Measurements from ENCODE around the gene TMEM94.
"Not testable (repeated sequence)": the region's sequence is repeated elsewhere in the genome, so short reads cannot be mapped to it uniquely, and the experiment has no call there.

The TMEM94 gene

GRCh38 chr17:75477490-75477862, 21.0 kb downstream of the TMEM94 start:
- not testable (repeated sequence) for DNase-seq

GRCh38 chr17:75478508-75478907, 22.1 kb downstream of the TMEM94 start:
- DNase-seq = no peak

GRCh38 chr17:75480281-75480680, 23.8 kb downstream of the TMEM94 start:
- DNase-seq = no peak

GRCh38 chr17:75481194-75482068, 25.0 kb downstream of the TMEM94 start:
- DNase-seq = no peak

GRCh38 chr17:75482098-75482942, 25.9 kb downstream of the TMEM94 start:
- DNase-seq = no peak

GRCh38 chr17:75485688-75486087, 29.3 kb downstream of the TMEM94 start:
- DNase-seq = no peak

GRCh38 chr17:75486151-75486550, 29.7 kb downstream of the TMEM94 start:
- DNase-seq = no peak

GRCh38 chr17:75486951-75487350, 30.5 kb downstream of the TMEM94 start:
- DNase-seq = no peak

- DNase-seq = no peak
Measured at GRCh38 chr17:75487351-75488070, 31.1 kb downstream of the TMEM94 start.

- no peak for DNase-seq
Measured at GRCh38 chr17:75488693-75489510, 32.5 kb downstream of the TMEM94 start.

- no peak for DNase-seq
Measured at GRCh38 chr17:75489511-75489955, 33.1 kb downstream of the TMEM94 start.

- DNase-seq = no peak
Measured at GRCh38 chr17:75490173-75490743, 33.8 kb downstream of the TMEM94 start.

GRCh38 chr17:75490953-75491649, 34.7 kb downstream of the TMEM94 start:
- no peak for DNase-seq

GRCh38 chr17:75491680-75492079, 35.2 kb downstream of the TMEM94 start:
- no peak for DNase-seq

GRCh38 chr17:75492555-75493168, 36.2 kb downstream of the TMEM94 start:
- no peak for DNase-seq

- no peak for DNase-seq
Measured at GRCh38 chr17:75493476-75494129, 37.2 kb downstream of the TMEM94 start.

- DNase-seq = no peak
Measured at GRCh38 chr17:75494326-75494877, 38.0 kb downstream of the TMEM94 start.

GRCh38 chr17:75496005-75496404, 39.6 kb downstream of the TMEM94 start:
- DNase-seq = no peak

GRCh38 chr17:75498039-75498725, 41.7 kb downstream of the TMEM94 start:
- DNase-seq = no peak

Measured in NCI-H526 treated with DMSO at 0.1 percent for 48 hours (cell line).